GM10266 (cell line): ENCODE data around the gene TENM3.

Experiments
- DNase-seq: peaks from one replicate; pipeline ENCODE4 v3.0.0; 2012; ENCODE audit errors: extremely low spot score
- TF ChIP-seq, protein P1 (sequence below): IDR thresholded peaks from 2 replicates; pipeline ENCODE4 v1.5.1; 2012; ENCODE audit warnings: mild to moderate bottlenecking, low read depth; ENCODE audit not compliant: control insufficient read depth, insufficient read depth; ENCODE audit errors: missing control alignments

Gene TENM3

DNA sequence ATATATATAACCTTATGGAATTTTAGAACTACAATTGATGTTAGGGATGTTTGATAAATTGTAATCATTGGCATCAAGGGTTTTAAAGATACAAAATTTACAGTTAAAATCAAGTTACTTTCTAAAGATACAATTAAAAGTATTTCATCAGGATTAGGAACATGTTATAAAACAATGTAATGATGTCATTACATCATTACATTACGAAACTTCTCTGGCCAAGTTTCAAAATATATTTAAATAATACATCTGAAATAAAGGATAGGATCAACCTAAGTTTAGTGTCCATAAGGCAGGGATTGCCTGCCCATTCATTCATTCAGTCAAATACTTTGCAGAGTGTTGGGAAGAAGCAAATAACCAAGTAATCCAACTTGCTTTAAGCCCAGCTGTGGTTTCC is 75.1 kb downstream of the TENM3 start:
- no peak for DNase-seq
- TF ChIP-seq, protein P1, sequence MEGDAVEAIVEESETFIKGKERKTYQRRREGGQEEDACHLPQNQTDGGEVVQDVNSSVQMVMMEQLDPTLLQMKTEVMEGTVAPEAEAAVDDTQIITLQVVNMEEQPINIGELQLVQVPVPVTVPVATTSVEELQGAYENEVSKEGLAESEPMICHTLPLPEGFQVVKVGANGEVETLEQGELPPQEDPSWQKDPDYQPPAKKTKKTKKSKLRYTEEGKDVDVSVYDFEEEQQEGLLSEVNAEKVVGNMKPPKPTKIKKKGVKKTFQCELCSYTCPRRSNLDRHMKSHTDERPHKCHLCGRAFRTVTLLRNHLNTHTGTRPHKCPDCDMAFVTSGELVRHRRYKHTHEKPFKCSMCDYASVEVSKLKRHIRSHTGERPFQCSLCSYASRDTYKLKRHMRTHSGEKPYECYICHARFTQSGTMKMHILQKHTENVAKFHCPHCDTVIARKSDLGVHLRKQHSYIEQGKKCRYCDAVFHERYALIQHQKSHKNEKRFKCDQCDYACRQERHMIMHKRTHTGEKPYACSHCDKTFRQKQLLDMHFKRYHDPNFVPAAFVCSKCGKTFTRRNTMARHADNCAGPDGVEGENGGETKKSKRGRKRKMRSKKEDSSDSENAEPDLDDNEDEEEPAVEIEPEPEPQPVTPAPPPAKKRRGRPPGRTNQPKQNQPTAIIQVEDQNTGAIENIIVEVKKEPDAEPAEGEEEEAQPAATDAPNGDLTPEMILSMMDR = no peak

DNA sequence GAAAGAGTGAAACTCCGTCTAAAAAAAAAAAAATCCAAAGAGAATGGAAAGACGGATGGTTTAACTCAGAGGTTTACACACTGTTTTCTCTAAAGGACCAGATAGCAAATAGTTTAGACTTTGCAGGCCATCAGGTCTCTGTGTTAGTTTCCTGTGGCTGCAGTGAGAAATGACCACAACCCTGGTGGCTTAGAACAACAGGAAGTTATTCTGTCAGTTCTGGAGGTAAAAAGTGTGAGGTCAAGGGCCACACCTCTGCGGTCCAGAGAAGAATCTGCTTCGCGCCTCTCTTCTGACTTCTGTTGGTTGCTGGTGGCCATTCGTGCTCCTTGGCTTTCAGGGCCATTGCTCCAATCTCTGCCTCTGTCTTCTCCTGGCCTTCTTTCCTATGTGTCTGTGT is 76.9 kb downstream of the TENM3 start:
- no peak for DNase-seq
- TF ChIP-seq, protein P1 = no peak

DNA sequence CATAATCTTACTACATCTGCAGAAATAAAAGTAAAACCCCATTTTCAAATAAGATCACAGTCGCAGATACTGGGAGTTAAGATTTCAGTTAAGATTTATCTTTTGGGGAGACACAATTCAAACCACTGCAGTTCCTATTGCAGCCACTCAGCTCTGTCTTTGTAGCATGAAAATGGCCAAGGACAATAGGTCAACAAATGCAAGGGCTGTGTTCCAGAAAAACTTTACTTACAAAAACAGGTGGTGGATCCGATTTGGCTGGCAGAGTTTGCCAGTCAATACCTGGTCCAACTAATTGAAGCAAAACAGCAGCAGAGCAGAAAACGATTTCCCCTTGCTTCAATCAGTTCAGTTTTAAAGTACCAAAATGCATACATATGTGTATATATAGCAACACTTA is 77.4 kb downstream of the TENM3 start:
- TF ChIP-seq, protein P1 = no peak
- DNase-seq = no peak

DNA sequence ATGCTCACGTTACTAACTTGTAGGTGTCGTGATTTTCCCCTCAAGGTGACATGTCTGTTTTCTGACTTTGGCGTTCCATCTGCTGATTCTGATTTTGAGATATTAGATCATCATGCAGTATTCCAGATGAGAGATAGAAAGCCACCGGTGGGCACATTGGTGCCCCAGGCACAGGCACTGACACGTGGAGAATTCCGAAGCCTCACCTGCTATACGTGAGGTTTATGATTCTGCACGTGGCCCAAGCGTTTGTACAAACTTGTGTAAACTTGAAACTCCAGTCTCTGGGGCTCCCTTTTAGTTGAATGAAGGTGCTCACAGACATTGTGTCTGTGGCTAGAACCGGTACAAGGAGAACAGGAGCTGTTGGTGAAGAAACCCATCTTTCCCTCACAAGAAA is 81.1 kb downstream of the TENM3 start:
- TF ChIP-seq, protein P1 = no peak
- no peak for DNase-seq

DNA sequence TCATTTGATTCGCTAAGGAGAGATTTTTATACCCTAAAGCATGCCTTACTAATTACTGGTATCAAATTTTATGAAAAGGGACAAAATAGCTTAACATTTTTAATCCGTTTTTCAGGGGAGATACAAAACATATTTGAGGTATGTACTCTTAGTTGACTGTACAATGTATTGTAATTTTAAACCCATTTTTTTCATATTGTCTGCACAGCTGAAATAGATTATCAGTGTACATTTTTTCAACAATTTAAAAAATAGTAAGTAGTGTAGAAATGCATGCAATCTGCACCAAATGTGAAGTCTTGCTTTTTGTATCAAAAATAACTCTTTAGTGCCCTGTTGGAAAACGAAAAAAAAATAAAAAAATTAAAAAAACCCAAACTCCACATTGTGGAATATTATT is 82.2 kb downstream of the TENM3 start:
- DNase-seq = no peak
- TF ChIP-seq, protein P1 = no peak

DNA sequence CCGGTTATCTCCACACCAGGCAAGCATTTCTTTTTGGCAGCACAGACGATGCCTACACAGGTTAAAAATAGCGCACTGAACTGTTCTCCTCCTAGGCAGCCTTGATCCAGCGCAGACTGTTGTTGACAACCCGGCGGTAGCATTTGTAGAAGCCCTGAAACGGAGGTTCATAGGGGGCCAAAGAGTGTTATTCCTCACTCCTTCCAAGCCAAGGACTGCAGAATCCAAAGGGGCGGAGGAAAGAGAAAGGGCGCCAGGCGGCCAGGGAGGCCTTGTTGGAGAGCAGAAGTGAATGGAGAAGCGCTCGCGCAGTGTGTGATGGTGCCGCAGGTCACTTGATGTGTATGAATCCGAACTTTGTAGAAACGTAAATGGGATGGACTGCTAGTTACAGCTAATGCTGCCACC is 82.7 kb downstream of the TENM3 start:
- TF ChIP-seq, protein P1 = no peak
- DNase-seq = no peak

DNA sequence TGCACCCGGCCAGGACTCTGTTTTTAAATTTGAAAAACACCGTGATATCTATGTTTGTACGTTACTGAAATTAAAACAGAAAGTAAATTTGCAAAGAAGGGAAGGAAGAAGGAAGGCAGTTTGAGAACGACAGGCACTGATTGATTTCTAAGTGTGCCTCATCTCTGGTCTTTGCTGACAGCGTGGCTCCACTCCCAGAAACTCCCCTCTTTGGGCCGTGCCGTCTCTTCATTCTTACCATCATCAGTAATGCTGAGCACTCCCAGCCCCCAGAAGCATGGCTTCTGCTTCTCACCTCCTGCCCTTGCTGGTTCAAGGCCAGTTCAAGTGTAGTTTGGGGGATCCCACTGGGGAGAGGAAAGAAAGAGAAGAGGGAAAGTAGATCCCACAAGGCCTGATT is 85.3 kb downstream of the TENM3 start:
- no peak for DNase-seq
- TF ChIP-seq, protein P1 = no peak
